ENCODE results near the gene TFDP3.

TFDP3 gene

DNA sequence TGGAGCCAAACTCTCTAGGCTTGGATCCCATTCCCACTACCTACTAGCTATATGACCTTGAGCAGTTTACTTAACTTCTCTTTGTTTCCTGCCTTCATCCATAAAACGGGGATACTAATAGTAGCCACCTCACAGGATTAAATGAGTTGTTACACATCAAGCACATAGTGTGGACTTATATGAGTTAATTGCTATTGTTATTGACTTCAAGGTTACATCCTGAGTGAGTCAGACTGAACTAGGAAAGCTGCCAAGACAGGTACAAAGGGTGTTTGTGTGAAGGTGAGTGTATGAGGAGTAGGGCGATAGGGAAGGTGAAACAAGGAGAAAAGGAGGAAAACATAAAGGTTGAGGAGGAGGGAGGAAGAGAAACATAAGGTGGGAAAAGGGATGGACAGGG lies 32.2 kb downstream of the TFDP3 start:
- no peak for DNase-seq

DNA sequence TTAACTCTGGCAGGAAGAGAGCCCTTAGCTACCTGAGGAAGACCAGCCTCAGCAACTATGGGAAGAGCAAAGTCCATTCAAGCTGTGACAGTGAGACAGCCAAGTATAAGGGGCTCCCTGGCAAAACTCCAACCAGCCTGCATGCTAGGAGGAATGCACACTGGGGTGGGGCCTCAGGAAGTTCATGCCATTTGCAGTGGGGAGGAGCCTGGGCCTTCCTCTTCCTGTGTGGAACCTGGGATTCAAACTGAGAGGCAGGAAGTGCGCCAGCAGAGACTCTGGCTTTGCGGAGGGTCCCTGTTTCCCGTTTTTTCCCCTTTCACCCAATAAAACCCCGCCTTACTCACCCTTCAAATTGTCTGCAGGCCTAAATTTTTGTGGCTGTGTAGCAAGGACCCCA lies 33.0 kb downstream of the TFDP3 start:
- no peak for DNase-seq

DNA sequence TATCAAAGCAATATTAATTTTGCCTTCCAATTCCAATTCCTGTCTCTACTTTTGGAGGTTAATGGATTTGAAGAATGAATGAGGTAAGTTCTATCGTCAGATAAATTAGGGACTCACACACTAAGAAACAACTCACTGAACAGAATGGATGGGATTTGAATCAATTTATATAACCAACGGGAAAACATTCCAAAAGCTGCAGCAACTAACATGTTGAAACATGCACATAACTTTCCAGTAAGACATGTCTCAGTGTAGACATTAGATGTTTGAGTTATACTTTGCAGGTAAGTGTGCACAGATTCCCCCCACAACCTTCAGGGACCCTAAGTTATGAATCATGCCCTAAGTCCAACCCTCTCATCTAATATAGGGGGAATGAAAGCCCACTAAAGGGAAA lies 34.3 kb downstream of the TFDP3 start:
- no peak for DNase-seq

DNA sequence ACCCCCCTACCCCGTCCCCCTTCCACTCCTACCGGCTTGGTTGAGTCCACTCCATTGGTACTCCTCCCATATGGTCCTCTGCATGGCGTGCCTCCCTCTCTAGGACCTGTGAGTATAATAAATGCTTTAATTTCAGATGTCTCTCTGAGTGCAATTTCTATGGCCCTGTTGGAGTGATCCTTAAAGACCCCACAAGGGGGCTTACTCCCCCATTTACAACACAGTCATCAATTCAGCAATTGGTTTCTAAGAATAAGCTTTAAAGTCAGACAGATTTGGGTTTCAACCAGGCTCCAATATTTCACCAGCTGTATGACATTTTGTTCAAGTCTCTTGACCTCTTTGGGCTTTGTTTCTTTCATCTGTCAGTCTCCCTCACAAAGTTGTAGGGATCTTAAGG lies 38.7 kb downstream of the TFDP3 start:
- no peak for DNase-seq

DNA sequence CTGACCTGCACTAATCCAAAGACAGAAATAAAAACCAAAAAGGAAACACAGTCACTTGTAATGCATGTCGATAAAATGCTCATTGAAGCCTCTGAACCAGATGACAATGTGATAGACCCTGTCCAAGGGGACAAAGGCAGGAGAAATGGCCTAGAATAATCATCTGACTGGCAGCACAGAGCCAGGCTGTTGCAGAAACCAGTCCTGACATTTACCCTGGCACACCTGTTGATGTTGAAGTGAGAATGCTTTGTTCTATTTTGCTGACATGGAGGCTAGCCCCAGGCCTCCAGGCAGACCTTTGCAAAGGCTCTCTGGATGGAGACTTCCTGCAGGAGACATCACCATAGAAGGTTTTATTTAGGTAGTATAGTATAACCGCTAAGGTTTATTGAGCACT lies 41.0 kb downstream of the TFDP3 start:
- DNase-seq: no peak

DNA sequence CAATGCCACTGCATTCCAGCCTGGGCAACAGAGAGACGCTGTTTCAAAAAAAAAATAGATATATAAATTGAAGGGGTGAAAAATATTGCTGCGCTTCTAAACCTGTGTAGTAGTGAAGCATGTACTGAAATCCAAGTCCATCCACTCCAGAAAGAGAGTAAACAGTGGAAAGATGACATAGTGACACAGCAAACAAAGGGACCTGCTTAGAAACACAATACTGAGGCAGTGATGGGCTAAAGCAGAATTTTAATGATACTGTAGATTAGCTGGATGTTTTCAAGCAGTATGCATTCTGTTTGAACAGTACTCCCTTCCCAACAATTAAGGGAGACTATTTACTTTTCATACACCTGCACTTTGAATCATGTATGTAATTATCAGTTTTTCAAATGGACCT lies 42.5 kb downstream of the TFDP3 start:
- DNase-seq: no peak

DNA sequence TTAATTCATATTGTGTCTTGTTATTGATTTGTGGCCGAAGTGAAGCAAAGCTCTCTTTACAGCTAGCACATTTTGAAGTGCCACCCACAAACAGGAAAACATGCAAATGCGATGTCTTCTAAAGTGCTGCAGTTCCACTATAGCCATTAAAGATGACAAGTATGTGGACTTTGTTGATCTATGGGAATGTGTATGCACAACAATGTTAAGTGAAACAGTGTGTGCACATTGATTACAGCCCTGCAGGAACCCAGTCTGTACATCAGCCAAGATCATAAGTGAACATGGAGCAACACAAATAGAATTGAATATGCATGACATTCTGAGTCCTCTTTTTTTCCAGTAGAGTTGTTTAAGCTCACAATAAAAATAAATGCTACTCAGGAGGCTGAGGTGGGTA lies 43.0 kb downstream of the TFDP3 start:
- no peak for DNase-seq

DNA sequence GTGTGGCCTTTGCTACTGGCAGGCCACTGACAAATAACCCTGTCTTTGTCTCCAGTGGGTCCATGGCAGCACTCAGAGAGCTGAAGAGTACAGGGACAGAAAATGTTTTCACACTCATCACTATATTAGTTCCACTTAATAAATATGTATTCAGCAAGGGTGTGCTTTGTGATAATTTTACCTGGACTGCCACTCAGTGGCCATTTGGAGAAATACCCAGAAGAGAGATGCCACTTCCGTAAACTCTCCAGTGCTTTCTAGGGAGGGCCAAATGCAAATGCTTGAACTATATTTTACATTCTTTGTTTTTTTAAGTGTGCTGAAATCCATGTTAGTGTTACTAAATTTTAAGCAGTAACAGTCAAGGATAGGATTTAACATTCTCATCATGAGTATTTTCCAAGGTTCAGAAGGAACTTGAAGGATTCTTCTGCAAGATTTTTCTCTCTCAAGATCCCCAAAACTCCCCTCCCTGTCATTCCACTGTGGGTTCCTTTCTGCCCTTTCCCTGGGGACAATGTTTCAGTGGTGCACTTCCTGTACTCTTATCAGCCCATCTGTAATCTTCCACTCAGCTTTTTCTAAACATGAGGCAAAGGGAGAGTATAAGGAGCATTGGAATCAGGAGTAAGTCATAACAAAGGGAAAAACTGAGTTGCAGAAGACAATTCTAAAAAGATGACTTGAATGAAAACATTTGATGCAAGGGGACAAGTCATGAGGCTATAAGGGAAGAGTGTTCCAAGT lies 46.0 kb downstream of the TFDP3 start:
- peak; percentile 0 for DNase-seq
